ENCODE data around the gene RAD52. TPM values are rescaled to one million over a fixed set of nuclear protein-coding genes. Genes with fewer than 3 reads are reported as not detected.

The RAD52 gene
- total RNA-seq, 1 experiment from 2014 or later: 27.9 TPM

GRCh38 chr12:873954-874353 is 75.5 kb downstream of the RAD52 start:
- BruUV-seq (replicated peaks): no TSS peak
- Mint-ChIP-seq H3K36me3 (ENCODE audit: insufficient read depth, unreplicated experiment) (peaks cover 55% of the 10 kb centered on the region), H3K4me1 (ENCODE audit: insufficient read depth, unreplicated experiment) (peaks cover 5% of the 10 kb centered on the region), H3K9me3 (ENCODE audit: unreplicated experiment) (no peaks in the 10 kb centered on the region), H3K4me3 (ENCODE audit: unreplicated experiment) (no peak overlapping the region), H3K27me3 (ENCODE audit: insufficient read depth, unreplicated experiment) (no peaks in the 10 kb centered on the region), H3K27ac (ENCODE audit: low read depth, unreplicated experiment) (no peak overlapping the region)
- TF ChIP-seq CTCF (IDR thresholded peaks at IDR 0.05; ENCODE audit: unreplicated experiment): no peak
- CTCF ChIA-PET: interaction anchor here (0.6 to 1.6 kb wide), 8 partner anchors 9 to 524 kb away, joined by 3 to 6 read pairs (median 3); no protein-coding TSS in a partner anchor
- DNase-seq (ENCODE audit: unreplicated experiment): peak; percentile 42
- intact Hi-C loops (cut with micrococcal nuclease): no loop called here
- POLR2A ChIA-PET: interaction anchor here (0.5 to 2.5 kb wide), 8 partner anchors 8 to 299 kb away, joined by 3 to 9 read pairs (median 4); no protein-coding TSS in a partner anchor

- H3K36me3 Mint-ChIP-seq (ENCODE audit: insufficient read depth, unreplicated experiment): peaks cover 61% of the 10 kb centered on the region
- no peak for DNase-seq (ENCODE audit: unreplicated experiment)
- no peaks in the 10 kb centered on the region for H3K27me3 Mint-ChIP-seq (ENCODE audit: insufficient read depth, unreplicated experiment)
- no TSS peak for BruUV-seq (replicated peaks)
- H3K4me1 Mint-ChIP-seq (ENCODE audit: insufficient read depth, unreplicated experiment): no peaks in the 10 kb centered on the region
- CTCF ChIA-PET: interaction anchor here (0.5 to 0.6 kb wide), 2 partner anchors 713 to 802 kb away, joined by 3 read pairs; no protein-coding TSS in a partner anchor
- no peak for TF ChIP-seq CTCF (IDR thresholded peaks at IDR 0.05; ENCODE audit: unreplicated experiment)
- POLR2A ChIA-PET: interaction anchor here (0.6 to 1.9 kb wide), 6 partner anchors 8 to 84 kb away, joined by 3 to 10 read pairs (median 3); no protein-coding TSS in a partner anchor
- H3K9me3 Mint-ChIP-seq (ENCODE audit: unreplicated experiment): no peaks in the 10 kb centered on the region
- no peak overlapping the region for H3K4me3 Mint-ChIP-seq (ENCODE audit: unreplicated experiment)
- no peak overlapping the region for H3K27ac Mint-ChIP-seq (ENCODE audit: low read depth, unreplicated experiment)
- intact Hi-C loops (cut with micrococcal nuclease): no loop called here
Measured at GRCh38 chr12:870378-870777, 79.1 kb downstream of the RAD52 start.

DNA sequence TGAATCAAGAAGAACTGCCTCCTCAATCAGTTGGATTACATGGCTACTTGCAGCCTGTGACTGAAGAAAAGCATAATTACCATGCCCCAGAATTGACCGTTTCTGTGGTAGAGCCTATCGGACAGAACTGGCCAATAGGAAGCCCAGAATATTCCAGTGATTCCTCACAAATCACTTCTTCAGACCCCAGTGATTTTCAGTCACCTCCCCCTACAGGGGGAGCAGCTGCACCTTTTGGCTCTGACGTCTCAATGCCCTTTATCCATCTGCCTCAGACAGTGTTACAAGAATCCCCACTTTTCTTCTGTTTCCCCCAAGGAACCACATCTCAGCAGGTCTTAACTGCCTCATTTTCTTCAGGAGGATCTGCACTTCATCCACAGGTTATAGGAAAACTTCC is 80.8 kb downstream of the RAD52 start:
- Mint-ChIP-seq H3K36me3 (ENCODE audit: insufficient read depth, unreplicated experiment) (peaks cover 65% of the 10 kb centered on the region), H3K4me1 (ENCODE audit: insufficient read depth, unreplicated experiment) (no peaks in the 10 kb centered on the region), H3K9me3 (ENCODE audit: unreplicated experiment) (no peaks in the 10 kb centered on the region), H3K27ac (ENCODE audit: low read depth, unreplicated experiment) (no peak overlapping the region), H3K4me3 (ENCODE audit: unreplicated experiment) (no peak overlapping the region), H3K27me3 (ENCODE audit: insufficient read depth, unreplicated experiment) (no peaks in the 10 kb centered on the region)
- POLR2A ChIA-PET: interaction anchor here (0.7 kb wide), 1 partner anchor 52 kb away, joined by 3 read pairs; no protein-coding TSS in a partner anchor
- intact Hi-C loops (cut with micrococcal nuclease): no loop called here
- BruUV-seq (replicated peaks): no TSS peak
- no peak for DNase-seq (ENCODE audit: unreplicated experiment)
- CTCF ChIA-PET: interaction anchor here (0.6 to 1.6 kb wide), 4 partner anchors 11 to 108 kb away, joined by 3 to 5 read pairs (median 4); no protein-coding TSS in a partner anchor
- no peak for TF ChIP-seq CTCF (IDR thresholded peaks at IDR 0.05; ENCODE audit: unreplicated experiment)

- Mint-ChIP-seq H3K4me3 (ENCODE audit: unreplicated experiment) (no peak overlapping the region), H3K36me3 (ENCODE audit: insufficient read depth, unreplicated experiment) (peaks cover 69% of the 10 kb centered on the region), H3K27ac (ENCODE audit: low read depth, unreplicated experiment) (no peak overlapping the region), H3K27me3 (ENCODE audit: insufficient read depth, unreplicated experiment) (no peaks in the 10 kb centered on the region), H3K4me1 (ENCODE audit: insufficient read depth, unreplicated experiment) (peaks cover 2% of the 10 kb centered on the region), H3K9me3 (ENCODE audit: unreplicated experiment) (no peaks in the 10 kb centered on the region)
- BruUV-seq (replicated peaks): no TSS peak
- intact Hi-C loops (cut with micrococcal nuclease): no loop called here
- ChIA-PET CTCF (interaction anchor here (0.6 to 2.1 kb wide), 5 partner anchors 12 to 82 kb away, joined by 3 to 6 read pairs (median 4); partner anchors contain the start of gene RAD52), POLR2A (interaction anchor here (0.8 to 1.9 kb wide), 2 partner anchors 10 to 14 kb away, joined by 3 to 12 read pairs; no protein-coding TSS in a partner anchor)
- no peak for DNase-seq (ENCODE audit: unreplicated experiment)
- TF ChIP-seq CTCF (IDR thresholded peaks at IDR 0.05; ENCODE audit: unreplicated experiment): no peak
Measured at GRCh38 chr12:867905-868304, 81.6 kb downstream of the RAD52 start.

All from MCF 10A (cell line).